Measurements from ENCODE around the gene ACAD8.

DNA sequence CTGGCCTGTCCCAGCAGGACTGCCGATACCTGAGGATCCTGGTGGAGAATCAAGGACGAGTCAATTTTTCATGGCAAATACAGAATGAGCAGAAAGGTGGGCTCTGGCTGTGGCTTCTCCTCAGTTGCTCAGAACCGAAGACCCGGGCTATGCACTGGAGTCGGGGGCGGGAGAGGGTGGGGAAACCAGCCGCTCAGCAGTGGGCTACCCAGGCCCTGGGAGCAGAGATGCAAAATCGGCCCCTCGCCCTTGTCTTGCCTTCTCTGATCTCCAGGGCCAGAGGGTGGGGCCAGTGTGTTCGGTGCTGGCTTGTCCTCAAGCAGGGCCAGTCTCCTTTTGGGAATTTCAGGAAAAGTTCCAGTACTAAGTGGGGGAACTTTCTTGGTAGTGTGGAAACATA lies 60.0 kb downstream of the ACAD8 start:
- TF ChIP-seq, protein P1, sequence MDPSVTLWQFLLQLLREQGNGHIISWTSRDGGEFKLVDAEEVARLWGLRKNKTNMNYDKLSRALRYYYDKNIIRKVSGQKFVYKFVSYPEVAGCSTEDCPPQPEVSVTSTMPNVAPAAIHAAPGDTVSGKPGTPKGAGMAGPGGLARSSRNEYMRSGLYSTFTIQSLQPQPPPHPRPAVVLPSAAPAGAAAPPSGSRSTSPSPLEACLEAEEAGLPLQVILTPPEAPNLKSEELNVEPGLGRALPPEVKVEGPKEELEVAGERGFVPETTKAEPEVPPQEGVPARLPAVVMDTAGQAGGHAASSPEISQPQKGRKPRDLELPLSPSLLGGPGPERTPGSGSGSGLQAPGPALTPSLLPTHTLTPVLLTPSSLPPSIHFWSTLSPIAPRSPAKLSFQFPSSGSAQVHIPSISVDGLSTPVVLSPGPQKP (IDR thresholded peaks at IDR 0.05; ENCODE audit: borderline replicate concordance, low read depth, low read length), result no peak
- TF ChIP-seq, protein P2, sequence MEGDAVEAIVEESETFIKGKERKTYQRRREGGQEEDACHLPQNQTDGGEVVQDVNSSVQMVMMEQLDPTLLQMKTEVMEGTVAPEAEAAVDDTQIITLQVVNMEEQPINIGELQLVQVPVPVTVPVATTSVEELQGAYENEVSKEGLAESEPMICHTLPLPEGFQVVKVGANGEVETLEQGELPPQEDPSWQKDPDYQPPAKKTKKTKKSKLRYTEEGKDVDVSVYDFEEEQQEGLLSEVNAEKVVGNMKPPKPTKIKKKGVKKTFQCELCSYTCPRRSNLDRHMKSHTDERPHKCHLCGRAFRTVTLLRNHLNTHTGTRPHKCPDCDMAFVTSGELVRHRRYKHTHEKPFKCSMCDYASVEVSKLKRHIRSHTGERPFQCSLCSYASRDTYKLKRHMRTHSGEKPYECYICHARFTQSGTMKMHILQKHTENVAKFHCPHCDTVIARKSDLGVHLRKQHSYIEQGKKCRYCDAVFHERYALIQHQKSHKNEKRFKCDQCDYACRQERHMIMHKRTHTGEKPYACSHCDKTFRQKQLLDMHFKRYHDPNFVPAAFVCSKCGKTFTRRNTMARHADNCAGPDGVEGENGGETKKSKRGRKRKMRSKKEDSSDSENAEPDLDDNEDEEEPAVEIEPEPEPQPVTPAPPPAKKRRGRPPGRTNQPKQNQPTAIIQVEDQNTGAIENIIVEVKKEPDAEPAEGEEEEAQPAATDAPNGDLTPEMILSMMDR (conservative IDR thresholded peaks at IDR 0.05; ENCODE audit: low read depth, low read length), result no peak
- TF ChIP-seq POLR2A (IDR thresholded peaks at IDR 0.05; ENCODE audit: low read depth, low read length) (no peak), CHD1 (IDR thresholded peaks at IDR 0.05; ENCODE audit: low read depth, low read length) (no peak), RCOR1 (IDR thresholded peaks at IDR 0.05; ENCODE audit: insufficient replicate concordance, low read length) (no peak), RAD21 (IDR thresholded peaks at IDR 0.05; ENCODE audit: low read length) (no peak), MXI1 (IDR thresholded peaks at IDR 0.05; ENCODE audit: borderline replicate concordance, low read depth, low read length) (no peak)
- TF ChIP-seq, protein P3, sequence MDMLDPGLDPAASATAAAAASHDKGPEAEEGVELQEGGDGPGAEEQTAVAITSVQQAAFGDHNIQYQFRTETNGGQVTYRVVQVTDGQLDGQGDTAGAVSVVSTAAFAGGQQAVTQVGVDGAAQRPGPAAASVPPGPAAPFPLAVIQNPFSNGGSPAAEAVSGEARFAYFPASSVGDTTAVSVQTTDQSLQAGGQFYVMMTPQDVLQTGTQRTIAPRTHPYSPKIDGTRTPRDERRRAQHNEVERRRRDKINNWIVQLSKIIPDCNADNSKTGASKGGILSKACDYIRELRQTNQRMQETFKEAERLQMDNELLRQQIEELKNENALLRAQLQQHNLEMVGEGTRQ (IDR thresholded peaks at IDR 0.05; ENCODE audit: low read depth, low read length), result no peak

All from IMR-90 (cell line).